GM19328 (cell line): ENCODE results near the gene RUNX3.

Source experiments
- ATAC-seq: cut with Tn5 transposase; IDR thresholded peaks from one replicate; pipeline ENCODE4 v1.9.1; 2021; ENCODE audit warnings: mild to moderate bottlenecking, moderate library complexity; ENCODE audit not compliant: unreplicated experiment

The RUNX3 gene

GRCh38 chr1:24931146-24931467, 1.0 kb upstream of the RUNX3 start:
- ATAC-seq = no peak

- ATAC-seq = peak; percentile 11
Measured at GRCh38 chr1:24929398-24930259, 447 bp downstream of the RUNX3 start.

- ATAC-seq = no peak
Measured at GRCh38 chr1:24928689-24929397, 1.2 kb downstream of the RUNX3 start.

GRCh38 chr1:24927988-24928688, 1.9 kb downstream of the RUNX3 start:
- no peak for ATAC-seq

- ATAC-seq = no peak
Measured at GRCh38 chr1:24927473-24927872, 2.6 kb downstream of the RUNX3 start.

- ATAC-seq = no peak
Measured at GRCh38 chr1:24926563-24927249, 3.4 kb downstream of the RUNX3 start.

GRCh38 chr1:24925963-24926362, 4.1 kb downstream of the RUNX3 start:
- ATAC-seq = no peak

GRCh38 chr1:24925082-24925779, 4.8 kb downstream of the RUNX3 start:
- ATAC-seq = no peak

GRCh38 chr1:24923485-24924113, 6.5 kb downstream of the RUNX3 start:
- no peak for ATAC-seq

- no peak for ATAC-seq
Measured at GRCh38 chr1:24921938-24922662, 8.0 kb downstream of the RUNX3 start.

- no peak for ATAC-seq
Measured at GRCh38 chr1:24921412-24921811, 8.7 kb downstream of the RUNX3 start.

- ATAC-seq = no peak
Measured at GRCh38 chr1:24920533-24920925, 9.5 kb downstream of the RUNX3 start.

- ATAC-seq = no peak
Measured at GRCh38 chr1:24919791-24920532, 10.1 kb downstream of the RUNX3 start.

- ATAC-seq = no peak
Measured at GRCh38 chr1:24918995-24919605, 11.0 kb downstream of the RUNX3 start.

- no peak for ATAC-seq
Measured at GRCh38 chr1:24918370-24918769, 11.7 kb downstream of the RUNX3 start.

- ATAC-seq = no peak
Measured at GRCh38 chr1:24917327-24918074, 12.6 kb downstream of the RUNX3 start.

- no peak for ATAC-seq
Measured at GRCh38 chr1:24915816-24916602, 14.1 kb downstream of the RUNX3 start.
